Activated T-helper 2 cell treated with anti-CD3 and anti-CD28 coated beads, Interferon-gamma antibody, Interleukin-2, Interleukin-4, amounts not matched to agents 10 μg/mL and 5 μg/mL and 100 μg/mL, durations not matched to agents 14 hours and 24 hours and 36 hours (primary cell): ENCODE results near the gene SPATA18. TPM values are rescaled to one million over a fixed set of nuclear protein-coding genes. Genes with fewer than 3 reads are reported as not detected.
"Not testable (repeated sequence)": the region's sequence is repeated elsewhere in the genome, so short reads cannot be mapped to it uniquely, and the experiment has no call there.

ENCODE experiments used
- DNase-seq: peaks from one replicate; pipeline ENCODE4 v3.0.0; 2021; ENCODE audit warnings: low spot score
- H3K27ac Mint-ChIP-seq: one replicate; pipeline ENCODE4 v1.8.0; 2021; ENCODE audit warnings: mixed read lengths
- H3K27me3 Mint-ChIP-seq: one replicate; pipeline ENCODE4 v1.8.0; 2021; ENCODE audit warnings: low read depth, mixed read lengths
- H3K36me3 Mint-ChIP-seq: one replicate; pipeline ENCODE4 v1.8.0; 2021; ENCODE audit warnings: low read depth, mixed read lengths
- H3K4me1 Mint-ChIP-seq: one replicate; pipeline ENCODE4 v1.8.0; 2021; ENCODE audit warnings: low read depth, mixed read lengths
- H3K4me3 Mint-ChIP-seq: one replicate; pipeline ENCODE4 v1.8.0; 2021; ENCODE audit warnings: low read depth, mild to moderate bottlenecking, moderate library complexity, mixed read lengths
- H3K9me3 Mint-ChIP-seq: one replicate; pipeline ENCODE4 v1.8.0; 2021; ENCODE audit warnings: mixed read lengths
- intact Hi-C: fragments of 100-400 bp; cut with micrococcal nuclease; formaldehyde crosslinking; loops from one replicate; pipeline ENCODE4 v1.15.1; 2023
- total RNA-seq: library from RNA; stranded (reverse); gene quantifications from 2 replicates; pipeline ENCODE4 v1.2.3, GENCODE V29; 2022

The SPATA18 gene
- total RNA-seq, 1 donor from 2014 or later = 0.16 TPM

DNA sequence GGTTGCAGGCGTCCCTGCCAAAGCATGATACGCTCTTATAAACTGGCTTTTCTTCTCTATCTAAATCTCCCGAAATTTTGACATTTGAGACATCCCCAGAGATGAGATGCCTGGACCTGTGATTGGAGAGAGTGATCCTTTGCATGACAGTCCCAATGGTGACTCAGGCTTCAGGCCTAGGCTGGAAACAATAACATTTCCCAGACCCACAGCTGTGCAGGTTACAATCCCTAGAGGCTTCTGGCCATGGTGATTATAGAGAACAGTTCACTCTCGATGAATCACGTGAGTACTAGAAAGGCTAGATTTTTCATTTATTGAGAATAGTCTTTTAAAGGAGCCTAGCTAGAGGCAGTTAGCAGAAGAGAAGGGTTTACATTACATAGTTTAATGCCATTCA is 75.9 kb downstream of the SPATA18 start:
- Mint-ChIP-seq H3K27me3 (no peaks in the 10 kb centered on the region), H3K36me3 (no peaks in the 10 kb centered on the region), H3K4me3 (no peak overlapping the region), H3K4me1 (no peaks in the 10 kb centered on the region), H3K9me3 (no peaks in the 10 kb centered on the region), H3K27ac (no peak overlapping the region)
- intact Hi-C loops = no loop called here
- no peak for DNase-seq

DNA sequence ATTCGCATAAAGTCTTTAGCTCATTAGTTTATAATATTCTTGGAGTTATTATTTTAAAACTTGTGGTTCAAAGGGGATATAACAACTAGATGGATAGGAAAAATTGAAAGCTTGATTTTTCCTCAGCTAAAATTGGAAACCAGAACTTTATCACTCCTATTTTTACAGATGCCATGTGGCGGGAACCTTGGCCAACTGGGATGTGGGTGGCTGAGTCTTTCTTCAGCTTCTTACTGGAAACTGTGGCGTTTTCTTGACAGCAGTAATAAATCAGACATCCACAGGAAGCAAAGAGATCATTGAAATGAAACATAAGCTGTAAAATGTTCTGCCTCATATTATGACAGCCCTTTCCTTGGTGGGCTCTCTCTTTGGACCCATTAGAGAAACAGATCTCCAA is 84.1 kb downstream of the SPATA18 start:
- Mint-ChIP-seq H3K4me3 (no peak overlapping the region), H3K27me3 (no peaks in the 10 kb centered on the region), H3K27ac (no peak overlapping the region), H3K9me3 (no peaks in the 10 kb centered on the region), H3K4me1 (no peaks in the 10 kb centered on the region), H3K36me3 (no peaks in the 10 kb centered on the region)
- DNase-seq = no peak
- intact Hi-C loops = no loop called here

DNA sequence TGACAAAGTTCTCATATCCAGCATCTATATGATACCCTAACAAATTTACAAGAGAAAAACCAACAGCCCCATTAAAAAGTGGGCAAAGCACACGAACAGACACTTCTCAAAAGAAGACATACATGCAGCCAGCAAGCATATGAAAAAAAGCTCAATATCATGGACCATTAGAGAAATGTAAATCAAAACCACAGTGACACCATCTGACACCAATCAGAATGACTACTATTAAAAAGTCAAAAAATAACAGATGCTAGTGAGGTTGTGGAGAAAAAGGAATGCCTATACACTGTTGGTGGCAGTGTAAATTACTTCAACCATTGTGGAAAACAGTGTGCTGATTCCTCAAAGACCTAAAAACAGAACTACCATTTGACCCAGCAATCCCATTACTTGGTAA is 86.0 kb downstream of the SPATA18 start:
- H3K9me3 Mint-ChIP-seq, H3K4me1 Mint-ChIP-seq, H3K27me3 Mint-ChIP-seq, H3K27ac Mint-ChIP-seq, H3K4me3 Mint-ChIP-seq, H3K36me3 Mint-ChIP-seq, intact Hi-C loops, DNase-seq: not testable (repeated sequence)

- Mint-ChIP-seq H3K27ac (no peak overlapping the region), H3K27me3 (no peaks in the 10 kb centered on the region), H3K9me3 (peaks cover 3% of the 10 kb centered on the region), H3K4me1 (no peaks in the 10 kb centered on the region), H3K4me3 (no peak overlapping the region), H3K36me3 (no peaks in the 10 kb centered on the region)
- intact Hi-C loops = no loop called here
- DNase-seq = no peak
Measured at GRCh38 chr4:52142816-52143215, 91.7 kb downstream of the SPATA18 start.

DNA sequence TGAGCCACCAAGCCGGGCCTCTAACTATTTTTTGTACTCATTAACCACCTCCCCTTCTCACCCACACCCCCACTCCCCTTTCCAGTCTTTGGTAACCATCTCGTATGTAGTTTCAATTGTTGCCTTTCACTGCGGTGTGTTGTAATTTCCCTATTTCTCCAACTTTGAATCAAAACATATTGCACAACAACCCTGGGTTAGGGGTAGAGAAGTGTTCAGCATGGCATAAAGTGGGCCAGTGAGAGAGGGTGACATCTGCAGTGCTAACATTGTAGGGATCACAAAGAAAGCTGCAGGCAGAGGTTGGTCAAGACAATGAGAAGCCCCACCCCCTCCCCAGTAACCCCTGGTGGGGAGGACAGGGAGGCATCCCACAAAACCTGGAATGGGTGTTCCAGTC is 92.7 kb downstream of the SPATA18 start:
- intact Hi-C loops = no loop called here
- Mint-ChIP-seq H3K9me3 (peaks cover 3% of the 10 kb centered on the region), H3K27ac (no peak overlapping the region), H3K36me3 (no peaks in the 10 kb centered on the region), H3K4me1 (no peaks in the 10 kb centered on the region), H3K4me3 (no peak overlapping the region), H3K27me3 (no peaks in the 10 kb centered on the region)
- no peak for DNase-seq

GRCh38 chr4:52144372-52144771 is 93.3 kb downstream of the SPATA18 start:
- Mint-ChIP-seq H3K36me3 (no peaks in the 10 kb centered on the region), H3K9me3 (peaks cover 3% of the 10 kb centered on the region), H3K27me3 (no peaks in the 10 kb centered on the region), H3K4me1 (no peaks in the 10 kb centered on the region), H3K27ac (no peak overlapping the region), H3K4me3 (no peak overlapping the region)
- intact Hi-C loops = no loop called here
- DNase-seq = no peak

Other genes with a start within 250 kb of the SPATA18 start
- 31.5 and 32.6 TPM in 2 replicates for gene DCUN1D4, start 208.2 kb upstream of the SPATA18 start, total RNA-seq
- gene LRRC66, start 30.9 kb upstream of the SPATA18 start, total RNA-seq = 0.07 and 0.11 TPM in 2 replicates
- gene SGCB, start 13.0 kb upstream of the SPATA18 start, total RNA-seq = 21.2 and 21.5 TPM in 2 replicates